Measurements from ENCODE around the gene EPDR1. TPM values are rescaled to one million over a fixed set of nuclear protein-coding genes. Genes with fewer than 3 reads are reported as not detected.
"Not testable (repeated sequence)": the region's sequence is repeated elsewhere in the genome, so short reads cannot be mapped to it uniquely, and the experiment has no call there.

The EPDR1 gene
- total RNA-seq, 1 experiment from 2014 or later: 7.3 TPM

DNA sequence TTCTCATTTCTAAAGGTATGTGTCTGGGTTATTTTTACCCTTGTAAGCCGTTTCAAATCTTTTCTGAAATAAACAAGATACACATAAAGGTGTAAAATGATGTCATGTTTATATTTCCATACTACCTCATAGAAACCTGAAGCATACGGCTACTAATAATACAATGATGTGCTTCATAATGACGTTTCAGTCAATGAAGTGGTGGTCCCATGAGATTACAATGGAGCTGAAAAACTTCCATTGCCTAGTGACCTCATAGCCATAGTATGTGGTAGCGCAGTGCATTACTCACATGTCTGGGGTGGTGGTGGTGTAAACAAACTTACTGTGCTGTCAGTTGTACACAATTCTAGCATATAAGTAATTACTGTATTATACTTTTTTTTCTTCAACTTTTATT, 24.9 kb downstream of the EPDR1 start:
- Histone ChIP-seq H3K36me3 (replicated peaks; ENCODE audit: control insufficient read depth, insufficient read depth, low read length) (no peaks in the 10 kb centered on the region), H3K27me3 (ENCODE audit: control insufficient read depth, insufficient read depth, low read length) (no peaks in the 10 kb centered on the region), H3K4me3 (ENCODE audit: insufficient read depth, low read depth, low read length) (no peak overlapping the region)
- DNase-seq: no peak

DNA sequence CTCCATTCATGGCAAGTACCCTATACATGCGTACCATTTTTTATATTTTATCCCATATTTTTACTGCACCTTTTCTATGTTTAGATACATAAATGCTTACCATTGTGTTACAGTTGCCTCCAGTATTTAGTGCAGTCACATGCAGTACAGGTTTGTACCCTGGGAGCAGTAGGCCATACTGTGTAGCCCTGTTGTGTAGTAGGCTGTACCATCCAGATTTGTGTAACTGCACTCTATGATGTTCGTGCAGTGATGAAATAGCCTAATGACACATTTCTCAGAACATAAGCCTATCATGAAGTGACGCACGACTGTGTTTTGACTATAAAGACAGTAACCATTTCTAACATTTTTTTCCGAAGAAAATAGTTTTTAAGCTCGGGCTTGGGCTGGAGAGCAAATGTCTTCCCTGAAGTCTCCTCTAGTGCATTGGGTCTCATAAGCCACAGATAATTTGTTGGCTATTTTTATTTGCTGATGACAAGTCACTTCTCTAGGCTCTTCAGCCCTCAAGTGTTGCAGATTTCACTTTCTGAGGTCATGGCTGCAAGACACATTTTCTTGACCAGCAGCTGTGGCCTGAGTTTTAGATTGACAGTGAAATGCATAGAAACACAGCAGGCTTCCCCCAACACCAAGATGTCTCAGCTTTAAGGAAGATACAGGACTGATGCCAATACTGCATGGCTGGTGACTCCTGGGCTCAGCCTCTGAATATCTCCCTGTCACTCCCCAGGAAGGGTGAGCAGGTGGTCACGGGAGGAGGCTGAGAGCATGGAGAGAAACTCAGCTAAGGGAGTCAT, 26.9 kb downstream of the EPDR1 start:
- H3K4me3 ChIP-seq (ENCODE audit: insufficient read depth, low read depth, low read length): no peak overlapping the region
- no peaks in the 10 kb centered on the region for H3K36me3 ChIP-seq (replicated peaks; ENCODE audit: control insufficient read depth, insufficient read depth, low read length)
- DNase-seq: no peak
- no peaks in the 10 kb centered on the region for H3K27me3 ChIP-seq (ENCODE audit: control insufficient read depth, insufficient read depth, low read length)

DNA sequence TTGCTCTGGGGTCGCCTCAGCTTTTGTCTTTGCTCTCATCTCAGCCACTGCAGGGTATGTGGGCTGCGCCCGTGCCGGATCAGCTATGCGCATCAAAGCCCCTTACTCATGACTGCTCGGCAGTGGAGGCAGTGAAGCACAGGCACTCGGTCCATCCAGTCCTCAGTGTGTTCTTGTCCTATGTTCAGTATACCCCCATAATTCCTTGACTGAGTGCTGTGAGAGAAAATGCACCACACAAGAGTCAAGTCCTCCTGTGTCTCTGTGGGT, 27.4 kb downstream of the EPDR1 start:
- DNase-seq: no peak
- Histone ChIP-seq H3K27me3 (ENCODE audit: control insufficient read depth, insufficient read depth, low read length) (no peaks in the 10 kb centered on the region), H3K36me3 (replicated peaks; ENCODE audit: control insufficient read depth, insufficient read depth, low read length) (no peaks in the 10 kb centered on the region), H3K4me3 (ENCODE audit: insufficient read depth, low read depth, low read length) (no peak overlapping the region)

DNA sequence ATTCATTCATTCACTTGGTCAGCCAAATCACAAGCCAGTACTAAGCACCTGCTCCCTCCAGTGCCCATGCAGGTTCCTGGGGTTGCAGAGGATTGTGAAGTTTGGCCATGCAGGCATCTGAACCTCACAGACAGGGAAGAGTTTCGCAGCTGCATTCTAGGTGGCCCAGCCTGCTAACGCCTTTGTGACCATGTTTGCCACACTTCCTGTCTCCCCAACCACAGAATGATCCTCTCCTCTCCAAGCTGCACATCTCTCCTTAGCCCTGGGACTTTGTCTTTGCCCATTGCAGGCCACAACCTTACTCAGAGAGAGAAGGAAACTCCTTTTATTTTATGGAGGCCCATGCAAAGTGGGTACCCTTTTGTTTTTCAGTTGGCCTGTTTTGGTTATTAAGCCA, 31.8 kb downstream of the EPDR1 start:
- H3K4me3 ChIP-seq (ENCODE audit: insufficient read depth, low read depth, low read length): no peak overlapping the region
- no peak for DNase-seq
- H3K36me3 ChIP-seq (replicated peaks; ENCODE audit: control insufficient read depth, insufficient read depth, low read length): no peaks in the 10 kb centered on the region
- no peaks in the 10 kb centered on the region for H3K27me3 ChIP-seq (ENCODE audit: control insufficient read depth, insufficient read depth, low read length)

- not testable (repeated sequence) for DNase-seq; H3K27me3 ChIP-seq (ENCODE audit: control insufficient read depth, insufficient read depth, low read length); H3K36me3 ChIP-seq (replicated peaks; ENCODE audit: control insufficient read depth, insufficient read depth, low read length); H3K4me3 ChIP-seq (ENCODE audit: insufficient read depth, low read depth, low read length)
Measured at GRCh38 chr7:37954217-37954616, 33.8 kb downstream of the EPDR1 start.

- no peak overlapping the region for H3K4me3 ChIP-seq (ENCODE audit: insufficient read depth, low read depth, low read length)
- DNase-seq: no peak
Measured at GRCh38 chr7:37956791-37957190, 36.4 kb downstream of the EPDR1 start.

DNA sequence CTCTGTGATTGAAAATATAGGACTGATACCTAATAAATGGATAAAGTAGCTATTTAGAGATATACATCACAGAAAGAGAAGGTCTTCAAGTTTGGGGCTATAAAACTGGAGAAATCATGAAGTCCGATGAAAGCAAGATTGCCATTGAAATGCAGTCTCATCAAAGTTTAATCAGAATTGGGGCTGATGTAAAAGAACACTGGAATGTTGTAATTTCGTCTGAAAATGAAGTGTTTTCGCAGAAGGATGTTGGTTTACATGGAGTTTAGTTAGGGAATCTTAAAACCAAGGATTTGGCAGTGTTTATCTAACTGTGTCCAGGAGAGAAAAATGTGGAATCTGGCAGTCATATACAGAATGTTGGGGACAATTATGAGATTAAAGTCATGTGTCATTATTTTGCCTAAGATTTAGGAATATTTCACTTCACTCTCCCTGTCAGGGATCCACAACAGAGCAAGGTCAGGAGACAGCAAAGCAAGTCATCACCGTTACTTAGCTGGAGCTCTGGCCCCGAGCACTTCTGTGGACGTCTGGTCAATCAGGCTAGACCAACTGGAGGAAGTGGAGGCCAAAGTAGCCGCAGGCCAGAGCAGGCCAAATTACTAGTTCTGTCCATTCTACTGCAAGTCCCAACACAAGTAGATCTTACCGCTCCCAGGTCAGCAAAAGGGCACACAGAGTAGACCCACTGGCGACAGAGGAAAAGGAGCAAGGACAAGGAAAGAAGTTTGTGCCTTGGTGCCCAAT, 37.0 kb downstream of the EPDR1 start:
- DNase-seq: no peak
- Histone ChIP-seq H3K4me3 (ENCODE audit: insufficient read depth, low read depth, low read length) (no peak overlapping the region), H3K36me3 (replicated peaks; ENCODE audit: control insufficient read depth, insufficient read depth, low read length) (no peaks in the 10 kb centered on the region), H3K27me3 (ENCODE audit: control insufficient read depth, insufficient read depth, low read length) (no peaks in the 10 kb centered on the region)

More at GRCh38 chr7:37956791-37957190, 36.4 kb downstream of the EPDR1 start:
- H3K27me3 ChIP-seq (ENCODE audit: control insufficient read depth, insufficient read depth, low read length): no peaks in the 10 kb centered on the region
- H3K36me3 ChIP-seq (replicated peaks; ENCODE audit: control insufficient read depth, insufficient read depth, low read length): no peaks in the 10 kb centered on the region

GRCh38 chr7:37960483-37960882, 40.0 kb downstream of the EPDR1 start:
- Histone ChIP-seq H3K27me3 (ENCODE audit: control insufficient read depth, insufficient read depth, low read length) (no peaks in the 10 kb centered on the region), H3K4me3 (ENCODE audit: insufficient read depth, low read depth, low read length) (no peak overlapping the region), H3K36me3 (replicated peaks; ENCODE audit: control insufficient read depth, insufficient read depth, low read length) (no peaks in the 10 kb centered on the region)
- no peak for DNase-seq

GRCh38 chr7:37961251-37961650, 40.8 kb downstream of the EPDR1 start:
- Histone ChIP-seq H3K36me3 (replicated peaks; ENCODE audit: control insufficient read depth, insufficient read depth, low read length) (no peaks in the 10 kb centered on the region), H3K4me3 (ENCODE audit: insufficient read depth, low read depth, low read length) (no peak overlapping the region), H3K27me3 (ENCODE audit: control insufficient read depth, insufficient read depth, low read length) (no peaks in the 10 kb centered on the region)
- DNase-seq: no peak

- Histone ChIP-seq H3K4me3 (ENCODE audit: insufficient read depth, low read depth, low read length) (no peak overlapping the region), H3K27me3 (ENCODE audit: control insufficient read depth, insufficient read depth, low read length) (no peaks in the 10 kb centered on the region), H3K36me3 (replicated peaks; ENCODE audit: control insufficient read depth, insufficient read depth, low read length) (no peaks in the 10 kb centered on the region)
- no peak for DNase-seq
Measured at GRCh38 chr7:37964196-37964595, 43.8 kb downstream of the EPDR1 start.

DNA sequence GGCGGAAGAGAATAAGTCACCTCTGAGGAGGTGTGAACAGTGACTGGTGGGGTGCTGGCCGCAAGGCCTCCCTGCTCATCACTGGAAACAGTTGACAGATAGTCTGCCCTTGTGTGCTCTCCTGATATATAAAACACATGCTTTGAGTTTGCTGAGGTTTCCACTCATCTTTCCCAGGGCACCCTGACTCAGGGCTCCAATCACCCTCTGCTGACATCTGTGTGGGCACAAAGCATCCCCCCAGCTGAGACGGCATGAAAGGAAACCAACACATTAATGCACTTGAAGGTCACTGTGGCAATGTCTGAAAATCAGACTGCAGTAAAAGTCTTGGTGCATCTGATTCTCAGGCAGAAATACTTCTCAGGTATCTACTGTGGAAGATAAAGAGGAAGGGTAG, 49.8 kb downstream of the EPDR1 start:
- DNase-seq: no peak
- no peaks in the 10 kb centered on the region for H3K36me3 ChIP-seq (replicated peaks; ENCODE audit: control insufficient read depth, insufficient read depth, low read length)
- no peaks in the 10 kb centered on the region for H3K27me3 ChIP-seq (ENCODE audit: control insufficient read depth, insufficient read depth, low read length)
- no peak overlapping the region for H3K4me3 ChIP-seq (ENCODE audit: insufficient read depth, low read depth, low read length)

DNA sequence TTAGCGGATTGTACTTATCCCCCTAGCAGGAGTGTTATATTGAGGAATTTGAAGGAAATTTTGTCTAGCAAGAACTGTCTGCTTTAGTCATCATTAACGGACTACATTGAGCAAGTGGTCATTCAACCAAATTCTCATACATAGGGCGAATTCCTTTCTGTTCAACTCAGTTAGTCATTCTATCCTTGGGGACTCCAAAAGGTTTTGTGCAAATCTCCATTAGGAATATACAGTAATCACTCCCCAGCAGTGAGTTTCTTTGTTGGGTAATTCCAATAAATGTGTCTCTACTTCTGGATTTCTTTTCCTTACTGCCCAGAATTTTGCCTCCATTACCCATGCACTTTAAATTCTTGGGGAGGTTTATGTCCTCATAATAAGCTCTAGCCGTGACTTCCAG, 51.1 kb downstream of the EPDR1 start:
- no peak for DNase-seq
- Histone ChIP-seq H3K27me3 (ENCODE audit: control insufficient read depth, insufficient read depth, low read length) (no peaks in the 10 kb centered on the region), H3K36me3 (replicated peaks; ENCODE audit: control insufficient read depth, insufficient read depth, low read length) (no peaks in the 10 kb centered on the region), H3K4me3 (ENCODE audit: insufficient read depth, low read depth, low read length) (no peak overlapping the region)

DNA sequence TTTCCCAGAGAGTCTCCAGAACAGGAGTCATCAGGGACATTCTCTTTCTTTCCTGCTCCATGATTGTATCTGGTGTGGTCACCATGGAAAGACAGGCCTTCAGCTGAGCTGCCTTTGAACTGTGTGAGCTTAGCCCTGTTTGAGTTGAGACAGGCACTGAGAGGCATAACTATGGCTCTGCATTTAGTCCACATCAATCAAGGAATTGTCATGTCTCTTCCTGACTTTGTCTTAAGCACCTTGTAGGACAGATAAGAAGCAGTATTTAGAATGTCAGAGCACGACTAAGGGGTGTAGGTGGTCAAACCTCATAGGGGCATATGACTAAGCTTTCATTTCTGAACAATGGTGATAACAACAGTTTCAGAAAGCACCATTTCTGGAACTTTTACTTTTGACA, 53.5 kb downstream of the EPDR1 start:
- DNase-seq: no peak
- Histone ChIP-seq H3K4me3 (ENCODE audit: insufficient read depth, low read depth, low read length) (no peak overlapping the region), H3K36me3 (replicated peaks; ENCODE audit: control insufficient read depth, insufficient read depth, low read length) (no peaks in the 10 kb centered on the region)

GRCh38 chr7:37974711-37975110, 54.3 kb downstream of the EPDR1 start:
- Histone ChIP-seq H3K4me3 (ENCODE audit: insufficient read depth, low read depth, low read length) (no peak overlapping the region), H3K27me3 (ENCODE audit: control insufficient read depth, insufficient read depth, low read length) (no peaks in the 10 kb centered on the region), H3K36me3 (replicated peaks; ENCODE audit: control insufficient read depth, insufficient read depth, low read length) (no peaks in the 10 kb centered on the region)
- no peak for DNase-seq

More for the DNA sequence above, 53.5 kb downstream of the EPDR1 start:
- H3K27me3 ChIP-seq (ENCODE audit: control insufficient read depth, insufficient read depth, low read length): no peaks in the 10 kb centered on the region

DNA sequence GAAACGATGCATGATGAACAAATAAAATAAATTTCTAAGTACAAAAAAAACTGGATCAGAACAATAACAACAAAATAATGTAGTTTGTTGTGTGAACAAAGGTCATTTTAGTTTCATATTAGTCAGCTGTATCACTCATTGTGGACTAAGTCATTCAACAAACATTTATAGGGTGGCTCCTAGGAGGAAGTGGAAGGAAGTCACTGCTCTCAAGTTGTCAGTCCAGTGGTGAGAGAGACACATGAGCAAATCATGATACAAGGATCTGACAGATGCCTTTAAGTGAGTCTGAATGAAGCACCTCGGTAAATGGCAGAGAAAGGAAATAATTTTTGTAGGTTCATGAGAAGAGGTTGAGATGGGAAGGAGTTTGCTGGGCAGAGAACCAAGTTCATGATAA, 56.8 kb downstream of the EPDR1 start:
- H3K4me3 ChIP-seq (ENCODE audit: insufficient read depth, low read depth, low read length): no peak overlapping the region
- no peaks in the 10 kb centered on the region for H3K27me3 ChIP-seq (ENCODE audit: control insufficient read depth, insufficient read depth, low read length)
- no peaks in the 10 kb centered on the region for H3K36me3 ChIP-seq (replicated peaks; ENCODE audit: control insufficient read depth, insufficient read depth, low read length)
- DNase-seq: no peak

Data from H7 (cell line).